Adipocyte (in vitro differentiated cells): Measurements from ENCODE around the gene VSTM1.
"Not testable (repeated sequence)": the region's sequence is repeated elsewhere in the genome, so short reads cannot be mapped to it uniquely, and the experiment has no call there.

Source experiments
- DNase-seq: peaks from one replicate; pipeline ENCODE4 v3.0.0-alpha.2; 2015; ENCODE audit warnings: low read depth
- H3K27me3 ChIP-seq: replicated peaks from 2 replicates; pipeline ENCODE4 v1.7.0; 2013; ENCODE audit warnings: mild to moderate bottlenecking, low read length, moderate library complexity; ENCODE audit not compliant: control insufficient read depth, insufficient read depth
- H3K36me3 ChIP-seq: 2 replicates; pipeline ENCODE4 v1.7.0; 2013; ENCODE audit warnings: low read length, mild to moderate bottlenecking, moderate library complexity; ENCODE audit not compliant: control insufficient read depth, insufficient read depth, severe bottlenecking
- H3K4me1 ChIP-seq: 2 replicates; pipeline ENCODE4 v1.7.0; 2013; ENCODE audit warnings: mild to moderate bottlenecking, low read length, moderate library complexity; ENCODE audit not compliant: control insufficient read depth, insufficient read depth
- H3K4me3 ChIP-seq: 2 replicates; pipeline ENCODE4 v1.7.0; 2013; ENCODE audit warnings: mild to moderate bottlenecking, low read length, moderate library complexity
- H3K9ac ChIP-seq: 2 replicates; pipeline ENCODE4 v1.7.0; 2013; ENCODE audit warnings: mild to moderate bottlenecking, low read length, moderate library complexity
- H3K9me3 ChIP-seq: 2 replicates; pipeline ENCODE4 v1.7.0; 2013; ENCODE audit warnings: mild to moderate bottlenecking, low read length, moderate library complexity; ENCODE audit not compliant: control insufficient read depth

VSTM1 gene

DNA sequence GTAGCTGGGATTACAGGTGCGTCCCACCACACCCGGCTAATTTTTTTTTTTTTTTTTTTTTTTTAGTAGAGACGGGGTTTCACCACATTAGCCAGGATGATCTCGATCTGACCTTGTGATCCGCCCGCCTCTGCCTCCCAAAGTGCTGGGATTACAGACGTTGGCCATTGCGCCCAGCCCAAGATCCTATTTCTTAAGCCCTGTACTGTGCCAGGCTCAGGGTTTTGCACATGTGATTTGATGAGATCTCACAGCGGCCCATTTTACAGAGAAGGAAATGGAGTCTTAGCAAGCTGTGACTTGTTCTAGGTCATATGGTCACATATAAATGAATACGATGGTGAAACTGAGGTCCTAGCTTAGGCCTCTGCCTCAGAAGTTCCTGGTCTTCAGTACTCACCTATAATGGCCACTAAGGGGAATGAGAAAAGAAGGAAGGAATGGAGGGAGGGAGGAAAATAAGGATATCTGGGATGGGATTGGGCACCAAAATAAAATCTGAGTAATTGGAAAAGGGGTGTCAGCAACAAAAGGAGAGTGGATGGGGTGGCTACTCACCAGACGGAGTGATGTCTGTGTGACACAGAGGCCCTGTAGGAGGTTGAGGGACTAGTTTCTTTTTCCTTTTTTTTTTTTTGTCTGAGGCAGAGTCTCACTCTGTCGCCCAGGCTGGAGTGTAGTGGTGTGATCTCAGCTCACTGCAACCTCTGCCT is 35.6 kb upstream of the VSTM1 start:
- Histone ChIP-seq H3K4me3 (no peak overlapping the region), H3K4me1 (peaks cover 12% of the 10 kb centered on the region), H3K36me3 (no peaks in the 10 kb centered on the region), H3K9ac (no peak overlapping the region), H3K27me3 (peaks cover 6% of the 10 kb centered on the region), H3K9me3 (no peaks in the 10 kb centered on the region)
- no peak for DNase-seq

DNA sequence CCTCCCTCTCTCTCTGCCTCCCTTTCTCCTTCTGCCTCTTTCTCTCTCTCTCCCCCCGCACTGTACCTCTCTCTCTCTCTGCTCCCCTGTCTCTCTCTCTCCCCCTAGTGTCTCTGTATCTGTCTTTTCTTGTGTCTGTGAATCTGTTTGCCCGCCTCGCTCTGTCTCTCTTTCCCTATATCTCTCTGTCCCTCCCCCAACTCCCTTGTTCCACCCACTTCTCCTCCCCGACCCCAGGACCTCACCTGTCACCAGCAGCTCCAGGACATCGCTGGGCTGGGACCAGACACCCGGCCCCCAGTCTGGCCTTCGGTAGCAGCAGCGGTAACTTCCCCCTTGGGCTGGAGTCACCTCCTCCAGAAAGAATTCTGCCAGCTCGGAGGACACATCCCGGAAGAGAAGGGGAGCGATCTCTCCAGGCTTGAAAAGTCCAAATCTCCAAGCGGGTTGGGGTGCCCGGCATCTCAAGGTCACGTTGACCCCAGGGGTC is 33.0 kb upstream of the VSTM1 start:
- peak overlapping the region; percentile 74 for H3K9ac ChIP-seq
- peak overlapping the region; percentile 77 for H3K4me3 ChIP-seq
- peak; percentile 58 for DNase-seq
- peaks cover 6% of the 10 kb centered on the region for H3K27me3 ChIP-seq
- H3K36me3 ChIP-seq = no peaks in the 10 kb centered on the region
- no peaks in the 10 kb centered on the region for H3K9me3 ChIP-seq
- peaks cover 5% of the 10 kb centered on the region for H3K4me1 ChIP-seq

DNA sequence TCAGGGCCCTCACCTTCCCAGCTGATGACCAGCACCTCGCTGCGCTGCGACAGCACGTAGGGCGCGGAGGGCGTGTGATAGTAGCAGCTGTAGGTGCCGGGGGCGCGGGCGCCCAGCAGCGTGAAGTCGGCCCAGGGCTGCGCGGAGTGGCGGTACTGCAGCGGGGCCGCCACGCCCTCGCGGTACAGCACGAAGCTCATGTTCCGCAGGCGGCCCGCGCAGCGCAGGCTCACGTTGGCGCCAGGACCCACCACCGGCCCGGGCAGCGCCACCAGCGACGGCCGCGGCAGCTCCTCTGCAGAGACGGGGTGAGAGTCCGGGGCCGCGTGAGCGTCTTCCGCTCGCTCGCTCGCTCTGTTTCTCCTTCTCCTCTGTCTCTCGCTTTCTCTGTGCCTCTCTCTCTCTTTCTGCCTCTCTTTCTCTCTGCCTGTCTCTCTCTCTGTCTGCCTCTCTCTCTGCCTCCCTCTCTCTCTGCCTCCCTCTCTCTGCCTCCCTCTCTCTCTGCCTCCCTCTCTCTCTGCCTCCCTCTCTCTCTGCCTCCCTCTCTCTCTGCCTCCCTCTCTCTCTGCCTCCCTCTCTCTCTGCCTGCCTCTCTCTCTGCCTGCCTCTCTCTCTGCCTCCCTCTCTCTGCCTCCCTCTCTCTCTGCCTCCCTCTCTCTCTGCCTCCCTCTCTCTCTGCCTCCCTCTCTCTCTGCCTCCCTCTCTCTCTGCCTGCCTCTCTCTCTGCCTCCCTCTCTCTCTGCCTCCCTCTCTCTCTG is 32.3 kb upstream of the VSTM1 start:
- not testable (repeated sequence) for H3K9me3 ChIP-seq, H3K27me3 ChIP-seq, H3K4me1 ChIP-seq, H3K36me3 ChIP-seq
- H3K9ac ChIP-seq = peak overlapping the region; percentile 74
- DNase-seq = peak; percentile 80
- peak overlapping the region; percentile 77 for H3K4me3 ChIP-seq

DNA sequence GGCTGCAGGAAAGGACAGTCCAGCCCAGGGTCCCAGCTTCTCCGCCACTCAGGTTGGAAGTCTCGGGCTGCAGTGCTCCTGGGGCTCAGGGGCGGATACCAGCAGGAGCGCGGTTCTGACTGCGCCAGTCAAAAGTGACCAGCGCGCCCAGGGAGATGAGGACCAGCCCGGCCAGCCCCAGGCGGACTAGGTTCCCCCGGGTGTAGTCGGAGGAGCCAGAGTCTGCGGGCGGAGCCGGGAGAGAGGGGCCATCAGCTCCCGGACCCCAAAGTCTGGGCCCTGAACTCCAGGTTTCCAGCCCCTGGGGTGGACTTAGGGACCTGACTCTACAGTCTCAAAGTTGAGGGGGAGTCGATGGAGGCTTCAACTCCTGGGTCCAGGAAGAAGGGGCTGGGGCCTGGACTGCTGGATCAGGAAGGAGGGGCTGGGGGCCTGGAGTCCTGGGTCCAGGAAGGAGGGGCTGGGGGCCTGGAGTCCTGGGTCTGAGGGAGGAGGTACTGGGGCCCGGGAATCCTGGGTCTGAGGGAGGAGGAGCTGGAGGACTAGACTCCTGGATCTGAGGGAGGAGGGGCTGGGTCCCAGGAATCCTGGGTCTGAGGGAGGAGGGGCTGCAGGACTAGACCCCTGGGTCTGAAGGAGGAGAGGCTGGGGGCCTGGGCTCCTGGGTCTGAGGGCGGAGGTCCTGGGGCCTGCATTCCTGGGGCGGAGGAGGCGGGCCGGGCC is 31.6 kb upstream of the VSTM1 start:
- H3K9ac ChIP-seq = peak overlapping the region; percentile 74
- H3K27me3 ChIP-seq = peaks cover 6% of the 10 kb centered on the region
- peaks cover 5% of the 10 kb centered on the region for H3K4me1 ChIP-seq
- peak overlapping the region; percentile 77 for H3K4me3 ChIP-seq
- H3K36me3 ChIP-seq = no peaks in the 10 kb centered on the region
- no peaks in the 10 kb centered on the region for H3K9me3 ChIP-seq
- DNase-seq = no peak

DNA sequence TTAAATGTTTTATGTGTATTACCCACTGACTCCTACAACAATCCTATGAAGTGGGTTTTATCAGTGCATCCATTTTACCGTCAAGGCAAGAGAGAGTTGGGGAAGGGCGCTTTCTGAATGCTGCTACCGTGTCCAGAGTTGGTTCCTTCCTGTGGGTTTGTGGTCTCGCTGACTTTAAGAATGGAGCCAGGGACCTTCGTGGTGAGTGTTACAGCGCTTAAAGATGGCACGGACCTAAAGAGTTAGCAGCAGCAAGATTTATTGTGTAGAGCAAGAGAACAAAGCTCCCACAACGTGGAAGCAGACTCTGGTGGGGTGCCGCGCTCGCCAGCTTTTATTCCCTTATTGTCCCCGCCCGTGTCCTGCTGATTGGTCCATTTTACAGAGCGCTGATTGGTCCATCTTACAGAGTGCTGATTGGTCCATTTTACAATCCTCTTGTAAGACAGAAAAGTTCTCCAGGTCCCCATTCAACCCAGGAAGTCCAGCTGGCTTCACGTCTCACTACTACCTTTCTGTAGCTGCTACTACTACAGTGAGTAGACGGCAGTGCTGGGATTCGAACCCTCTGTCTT is 30.8 kb upstream of the VSTM1 start:
- H3K27me3 ChIP-seq = peaks cover 7% of the 10 kb centered on the region
- H3K4me3 ChIP-seq = no peak overlapping the region
- H3K9ac ChIP-seq = no peak overlapping the region
- H3K4me1 ChIP-seq = peaks cover 5% of the 10 kb centered on the region
- no peaks in the 10 kb centered on the region for H3K36me3 ChIP-seq
- DNase-seq = no peak
- H3K9me3 ChIP-seq = no peaks in the 10 kb centered on the region

DNA sequence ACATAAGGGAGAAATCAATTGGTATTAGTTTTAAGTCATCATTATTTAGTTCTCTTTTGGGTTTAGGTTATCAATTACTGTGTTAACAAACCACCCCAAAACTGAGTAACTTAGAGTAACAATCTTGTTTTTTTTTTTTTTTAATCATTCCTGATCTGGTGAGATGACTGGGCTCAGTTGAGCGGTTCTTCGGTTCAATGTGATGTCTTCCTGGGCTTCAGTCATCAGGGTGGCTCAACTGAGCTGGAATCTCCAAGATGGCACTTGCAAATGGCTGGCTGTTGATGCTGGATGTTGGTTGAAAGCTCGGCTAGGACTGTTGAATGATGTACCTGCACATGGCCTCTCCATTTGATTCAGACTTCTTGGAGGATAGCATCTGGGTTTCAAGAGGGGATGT is 20.7 kb upstream of the VSTM1 start:
- H3K36me3 ChIP-seq = no peaks in the 10 kb centered on the region

DNA sequence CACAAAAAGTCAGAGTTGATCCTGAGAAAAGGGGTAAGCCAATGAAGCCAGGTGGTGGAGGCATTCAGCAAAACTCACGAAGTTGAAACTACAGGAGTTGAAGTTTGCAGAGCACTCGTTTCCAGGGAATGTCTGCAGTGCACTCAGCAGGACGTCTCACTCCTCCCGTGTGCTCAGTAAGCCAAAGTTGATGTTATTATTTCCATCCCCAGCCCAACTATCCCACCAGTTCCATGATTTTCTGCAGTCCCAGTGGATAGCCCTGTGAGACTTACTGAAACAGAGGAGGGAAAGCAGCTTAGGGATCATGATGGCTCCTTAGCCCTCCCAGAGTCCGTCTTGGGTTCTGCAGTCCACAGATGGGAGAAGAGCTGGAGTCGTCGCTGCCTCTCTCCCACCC is 17.3 kb upstream of the VSTM1 start, which contains the start of gene TARM1:
Gene TARM1, minus strand, starts transcription at position 334 of the 400 bp plus-strand sequence. Its CDS starts 25 bp downstream, at position 309.
- H3K9me3 ChIP-seq = peaks cover 15% of the 10 kb centered on the region
- DNase-seq = no peak
- no peaks in the 10 kb centered on the region for H3K27me3 ChIP-seq

More for the DNA sequence above, 20.7 kb upstream of the VSTM1 start:
- H3K9ac ChIP-seq = no peak overlapping the region
- H3K27me3 ChIP-seq = peaks cover under 1% of the 10 kb centered on the region
- no peaks in the 10 kb centered on the region for H3K4me1 ChIP-seq
- no peak for DNase-seq
- H3K4me3 ChIP-seq = no peak overlapping the region
- peaks cover 18% of the 10 kb centered on the region for H3K9me3 ChIP-seq

DNA sequence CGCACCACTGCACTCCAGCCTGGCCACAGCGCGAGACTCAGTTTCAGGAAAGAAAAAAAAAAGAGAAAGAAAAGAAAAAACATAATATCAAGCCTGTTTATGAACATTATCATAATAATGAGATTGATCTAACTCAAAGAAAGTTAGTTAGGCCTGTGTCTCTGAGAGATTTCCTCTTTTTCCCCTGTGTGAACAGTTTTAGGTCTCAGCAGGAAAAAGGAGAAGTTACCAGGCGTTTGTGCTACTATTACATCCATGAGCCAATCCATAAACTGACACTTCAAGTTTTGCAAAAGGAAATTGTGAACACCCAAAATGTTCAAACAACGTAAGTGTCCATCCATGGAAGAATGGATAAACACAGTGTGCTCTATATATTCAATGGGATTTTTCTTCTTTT is 13.6 kb upstream of the VSTM1 start:
- H3K27me3 ChIP-seq = no peaks in the 10 kb centered on the region
- H3K9me3 ChIP-seq = peaks cover 6% of the 10 kb centered on the region
- DNase-seq = no peak
- H3K4me3 ChIP-seq = no peak overlapping the region
- H3K36me3 ChIP-seq = no peaks in the 10 kb centered on the region
- no peaks in the 10 kb centered on the region for H3K4me1 ChIP-seq
- no peak overlapping the region for H3K9ac ChIP-seq

More for the DNA sequence above, 17.3 kb upstream of the VSTM1 start, which contains the start of gene TARM1:
- H3K36me3 ChIP-seq = no peaks in the 10 kb centered on the region
- no peak within 1 kb of the TSS for H3K4me3 ChIP-seq
- H3K4me1 ChIP-seq = no peaks in the 10 kb centered on the region
- H3K9ac ChIP-seq = no peak within 1 kb of the TSS

DNA sequence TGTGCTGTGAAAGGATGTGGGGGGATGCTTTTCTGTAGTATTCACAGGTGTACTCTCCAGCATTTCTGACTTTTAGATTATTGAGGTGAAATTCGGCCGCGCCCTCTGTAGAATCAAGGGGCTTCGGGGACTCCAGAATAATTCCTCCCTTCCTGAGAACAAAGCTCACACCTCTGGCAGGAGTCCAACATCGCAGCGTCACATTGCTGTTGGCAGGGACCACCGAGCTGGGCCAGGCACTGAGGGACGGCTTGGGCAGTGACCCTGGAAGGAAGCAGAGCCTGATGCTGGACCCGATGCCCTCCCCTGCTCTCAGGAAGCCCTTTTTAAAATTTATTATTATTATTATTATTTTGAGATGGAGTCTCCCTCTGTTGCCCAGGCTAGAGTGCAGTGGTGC is 11.2 kb upstream of the VSTM1 start:
- Histone ChIP-seq H3K9ac (no peak overlapping the region), H3K27me3 (no peaks in the 10 kb centered on the region), H3K36me3 (no peaks in the 10 kb centered on the region), H3K4me3 (no peak overlapping the region), H3K9me3 (peaks cover 1% of the 10 kb centered on the region), H3K4me1 (no peaks in the 10 kb centered on the region)
- DNase-seq = no peak

DNA sequence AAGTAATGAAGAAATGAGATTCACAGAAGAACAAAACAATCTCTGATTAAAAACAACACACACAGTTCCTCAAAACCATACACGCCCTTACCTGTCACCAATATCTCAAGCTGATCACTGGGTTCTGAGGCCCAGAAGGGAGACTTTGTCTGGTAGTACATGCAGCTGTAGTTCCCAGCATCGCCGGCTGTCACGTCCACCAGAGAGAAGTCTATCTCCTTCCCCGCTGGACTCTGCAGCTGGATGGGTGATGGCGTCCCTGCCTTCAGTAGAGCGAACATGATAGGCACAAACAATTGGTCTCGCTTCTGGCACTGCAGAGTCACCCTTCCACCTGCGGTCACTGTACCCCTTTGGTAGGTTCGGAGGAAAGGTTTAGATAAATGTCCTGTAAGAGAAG is 10.1 kb upstream of the VSTM1 start:
- Histone ChIP-seq H3K9ac (no peak overlapping the region), H3K4me1 (no peaks in the 10 kb centered on the region), H3K36me3 (no peaks in the 10 kb centered on the region), H3K27me3 (no peaks in the 10 kb centered on the region), H3K4me3 (no peak overlapping the region), H3K9me3 (peaks cover 10% of the 10 kb centered on the region)
- DNase-seq = no peak

DNA sequence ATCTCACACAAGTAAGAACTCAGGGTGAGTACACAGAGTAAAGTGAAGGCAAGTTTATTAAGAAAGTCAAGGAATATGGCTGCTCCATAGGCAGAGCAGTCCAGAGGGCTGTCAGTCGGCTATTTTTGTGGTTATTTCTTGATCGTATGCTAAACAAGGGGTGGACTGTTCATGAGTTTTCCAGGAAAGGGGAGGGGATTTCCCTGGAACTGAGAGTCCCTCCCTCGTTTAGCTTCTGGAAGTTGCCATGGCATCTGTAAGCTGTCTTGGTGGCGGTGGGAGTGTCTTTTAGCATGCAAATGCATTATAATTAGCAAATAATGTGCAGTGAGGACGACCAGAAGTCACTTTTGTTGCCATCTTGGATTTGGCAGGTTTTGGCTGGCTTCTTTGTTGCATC is 5.8 kb upstream of the VSTM1 start:
- Histone ChIP-seq H3K4me1 (no peaks in the 10 kb centered on the region), H3K9ac (no peak overlapping the region), H3K9me3 (peaks cover 13% of the 10 kb centered on the region), H3K27me3 (no peaks in the 10 kb centered on the region), H3K36me3 (no peaks in the 10 kb centered on the region), H3K4me3 (no peak overlapping the region)
- no peak for DNase-seq
